ENCODE results near the gene NME1. TPM values are rescaled to one million over a fixed set of nuclear protein-coding genes. Genes with fewer than 3 reads are reported as not detected.

NME1 gene
- polyA plus RNA-seq, 1 donor (not counting 4 experiments of a cell fraction or from before 2014, with no cell fraction given): 381 TPM

DNA sequence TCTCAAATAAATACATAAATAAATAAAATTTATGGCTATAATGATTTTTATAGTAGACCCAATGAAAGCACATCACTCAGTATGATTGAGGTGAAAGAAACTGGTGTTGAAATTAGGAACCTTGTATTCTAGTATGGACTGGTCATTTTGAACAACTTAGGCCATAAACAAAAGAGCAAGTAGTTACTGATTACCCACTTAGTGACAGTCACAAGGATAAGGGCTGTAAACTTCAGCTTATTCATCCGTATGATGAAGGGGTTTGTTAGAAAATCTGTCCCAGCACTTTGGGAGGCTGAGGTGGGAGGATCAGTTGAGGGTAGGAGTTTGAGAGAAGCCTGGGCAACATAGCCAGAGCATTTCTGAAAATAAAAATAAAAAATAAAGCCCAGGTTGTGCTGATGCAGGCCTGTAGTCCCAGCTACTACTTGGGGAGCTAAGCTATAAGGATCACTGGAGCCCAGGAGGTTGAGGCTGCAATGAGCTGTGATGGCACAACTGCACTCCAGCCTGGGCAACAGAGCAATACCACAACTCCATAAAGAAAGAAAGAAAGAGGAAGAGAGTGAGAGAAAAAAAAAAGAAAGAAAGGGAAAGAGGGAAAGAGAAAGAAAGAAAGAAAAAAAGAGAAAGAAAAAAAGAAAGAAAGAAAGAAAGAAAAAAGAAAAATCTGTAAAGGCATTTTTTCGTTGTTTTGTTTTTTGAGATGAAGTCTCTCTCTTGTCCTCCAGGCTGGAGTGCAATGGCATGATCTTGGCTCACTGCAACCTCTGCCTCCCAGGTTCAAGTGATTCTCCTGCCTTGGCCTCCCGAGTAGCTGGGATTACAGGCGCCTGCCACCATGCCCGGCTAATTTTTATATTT is 28.5 kb upstream of the NME1 start:
- Histone ChIP-seq H3K4me1 (ENCODE audit: control insufficient read depth, extremely low read depth, insufficient read depth, low read length) (peaks cover 18% of the 10 kb centered on the region), H3K4me3 (ENCODE audit: control insufficient read depth in 2 of 3, extremely low read depth in 1 of 3, insufficient read depth in 2 of 3, low read depth in 1 of 3, low read length in 3 of 3) (no peak overlapping the region), H3K79me2 (ENCODE audit: control insufficient read depth, insufficient read depth, low read length) (peaks cover 7% of the 10 kb centered on the region), H2AFZ (ENCODE audit: control insufficient read depth, low read length) (no peak overlapping the region), H3K36me3 (ENCODE audit: control insufficient read depth in 2 of 2, extremely low read depth in 1 of 2, insufficient read depth in 2 of 2, low read length in 2 of 2) (no peaks in the 10 kb centered on the region), H3K27ac (ENCODE audit: control insufficient read depth, insufficient read depth, low read length) (no peak overlapping the region), H3K9ac (ENCODE audit: control insufficient read depth, extremely low read depth, insufficient read depth, low read length) (no peak overlapping the region), H3K27me3 (ENCODE audit: control insufficient read depth, extremely low read depth, insufficient read depth, low read length) (no peaks in the 10 kb centered on the region), H3K9me3 (ENCODE audit: control insufficient read depth, low read depth, low read length) (no peaks in the 10 kb centered on the region), H3K4me2 (ENCODE audit: control insufficient read depth, extremely low read depth, insufficient read depth, low read depth, low read length) (no peak overlapping the region), H4K20me1 (ENCODE audit: control insufficient read depth, extremely low read depth, insufficient read depth, low read length) (no peaks in the 10 kb centered on the region), H3K9me1 (ENCODE audit: control insufficient read depth, extremely low read depth, insufficient read depth, low read length) (no peaks in the 10 kb centered on the region)
- no peak for TF ChIP-seq EZH2 (IDR thresholded peaks at IDR 0.05; ENCODE audit: low read length)
- TF ChIP-seq, protein P1, sequence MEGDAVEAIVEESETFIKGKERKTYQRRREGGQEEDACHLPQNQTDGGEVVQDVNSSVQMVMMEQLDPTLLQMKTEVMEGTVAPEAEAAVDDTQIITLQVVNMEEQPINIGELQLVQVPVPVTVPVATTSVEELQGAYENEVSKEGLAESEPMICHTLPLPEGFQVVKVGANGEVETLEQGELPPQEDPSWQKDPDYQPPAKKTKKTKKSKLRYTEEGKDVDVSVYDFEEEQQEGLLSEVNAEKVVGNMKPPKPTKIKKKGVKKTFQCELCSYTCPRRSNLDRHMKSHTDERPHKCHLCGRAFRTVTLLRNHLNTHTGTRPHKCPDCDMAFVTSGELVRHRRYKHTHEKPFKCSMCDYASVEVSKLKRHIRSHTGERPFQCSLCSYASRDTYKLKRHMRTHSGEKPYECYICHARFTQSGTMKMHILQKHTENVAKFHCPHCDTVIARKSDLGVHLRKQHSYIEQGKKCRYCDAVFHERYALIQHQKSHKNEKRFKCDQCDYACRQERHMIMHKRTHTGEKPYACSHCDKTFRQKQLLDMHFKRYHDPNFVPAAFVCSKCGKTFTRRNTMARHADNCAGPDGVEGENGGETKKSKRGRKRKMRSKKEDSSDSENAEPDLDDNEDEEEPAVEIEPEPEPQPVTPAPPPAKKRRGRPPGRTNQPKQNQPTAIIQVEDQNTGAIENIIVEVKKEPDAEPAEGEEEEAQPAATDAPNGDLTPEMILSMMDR (optimal IDR thresholded peaks at IDR 0.05 in 1 of 3, IDR thresholded peaks at IDR 0.05 in 1 of 3, conservative IDR thresholded peaks at IDR 0.05 in 1 of 3; ENCODE audit: extremely low read depth in 1 of 3, insufficient read depth in 2 of 3, low read length in 3 of 3): no peak
- dilution Hi-C loops (cut with MboI; ENCODE audit: extremely low pct_ligation_motif_present, low sequenced_read_pairs): no loop called here
- DNase-seq (ENCODE audit: low read depth, low spot score): no peak
- no peak for FAIRE-seq

DNA sequence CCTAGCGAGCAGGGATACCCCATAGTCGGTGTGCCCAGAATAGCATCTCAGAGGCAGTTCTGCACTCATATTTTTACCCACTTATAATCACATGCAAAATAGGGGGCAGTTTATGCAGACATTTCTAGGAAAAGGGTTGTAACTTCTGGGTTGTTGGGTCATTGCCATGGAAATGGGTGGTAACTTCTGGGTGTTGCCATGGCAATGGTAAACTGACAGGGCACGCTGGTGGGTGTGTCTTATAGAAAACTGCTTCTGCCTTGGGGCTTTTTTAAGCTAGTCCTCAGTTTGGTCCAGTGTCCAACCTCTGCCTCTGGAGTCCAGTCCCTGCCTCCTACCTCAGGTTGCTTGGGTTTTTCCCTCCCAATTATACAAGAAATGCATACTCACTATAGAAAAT is 25.3 kb upstream of the NME1 start:
- FAIRE-seq (no peak), DNase-seq (ENCODE audit: low read depth, low spot score) (no peak)
- H3K9me3 ChIP-seq (ENCODE audit: control insufficient read depth, low read depth, low read length): no peaks in the 10 kb centered on the region
- no peaks in the 10 kb centered on the region for H3K9me1 ChIP-seq (ENCODE audit: control insufficient read depth, extremely low read depth, insufficient read depth, low read length)
- no peak overlapping the region for H2AFZ ChIP-seq (ENCODE audit: control insufficient read depth, low read length)
- no peaks in the 10 kb centered on the region for H3K27me3 ChIP-seq (ENCODE audit: control insufficient read depth, extremely low read depth, insufficient read depth, low read length)
- H3K9ac ChIP-seq (ENCODE audit: control insufficient read depth, extremely low read depth, insufficient read depth, low read length): no peak overlapping the region
- H3K79me2 ChIP-seq (ENCODE audit: control insufficient read depth, insufficient read depth, low read length): no peaks in the 10 kb centered on the region
- H3K36me3 ChIP-seq (ENCODE audit: control insufficient read depth in 2 of 2, extremely low read depth in 1 of 2, insufficient read depth in 2 of 2, low read length in 2 of 2): no peaks in the 10 kb centered on the region
- dilution Hi-C loops (cut with MboI; ENCODE audit: extremely low pct_ligation_motif_present, low sequenced_read_pairs): no loop called here
- no peak overlapping the region for H3K4me3 ChIP-seq (ENCODE audit: control insufficient read depth in 2 of 3, extremely low read depth in 1 of 3, insufficient read depth in 2 of 3, low read depth in 1 of 3, low read length in 3 of 3)
- no peaks in the 10 kb centered on the region for H3K4me1 ChIP-seq (ENCODE audit: control insufficient read depth, extremely low read depth, insufficient read depth, low read length)
- no peak overlapping the region for H3K4me2 ChIP-seq (ENCODE audit: control insufficient read depth, extremely low read depth, insufficient read depth, low read depth, low read length)
- TF ChIP-seq, protein P1 (optimal IDR thresholded peaks at IDR 0.05 in 1 of 3, IDR thresholded peaks at IDR 0.05 in 1 of 3, conservative IDR thresholded peaks at IDR 0.05 in 1 of 3; ENCODE audit: extremely low read depth in 1 of 3, insufficient read depth in 2 of 3, low read length in 3 of 3): no peak
- no peak for TF ChIP-seq EZH2 (IDR thresholded peaks at IDR 0.05; ENCODE audit: low read length)
- no peaks in the 10 kb centered on the region for H4K20me1 ChIP-seq (ENCODE audit: control insufficient read depth, extremely low read depth, insufficient read depth, low read length)
- H3K27ac ChIP-seq (ENCODE audit: control insufficient read depth, insufficient read depth, low read length): no peak overlapping the region

Measured in keratinocyte (primary cell).